ENCODE data around the gene ASB1. TPM values are rescaled to one million over a fixed set of nuclear protein-coding genes. Genes with fewer than 3 reads are reported as not detected.

The ASB1 gene
- total and polyA plus RNA-seq, 2 of the 13 experiments (the other 11 are each of a cell fraction or from before 2014, with no cell fraction given): 48.6 to 49.2 TPM

DNA sequence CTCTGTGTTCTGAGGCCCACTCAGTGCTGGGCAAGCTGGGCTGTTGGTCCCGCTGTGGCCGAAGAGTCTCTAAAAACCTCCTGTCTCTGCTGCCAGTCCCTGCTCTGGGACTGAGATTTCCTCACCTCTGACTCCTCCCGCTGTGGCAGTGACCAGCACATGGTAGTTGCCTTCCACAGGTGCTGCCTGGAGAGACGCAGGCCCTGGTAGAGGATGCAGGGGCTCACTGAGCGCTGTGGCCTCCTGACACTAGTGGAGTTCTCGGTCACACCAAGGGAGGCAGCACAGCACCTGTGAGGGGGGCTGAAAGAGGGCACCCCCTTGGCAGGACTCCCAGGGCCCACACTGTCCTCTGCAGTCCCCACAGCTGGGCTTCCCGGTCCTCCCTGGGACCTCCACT, 3.8 kb upstream of the ASB1 start:
- peaks cover 12% of the 10 kb centered on the region for H3K4me1 ChIP-seq (ENCODE audit: insufficient read depth, low read length)
- intact Hi-C loops (cut with micrococcal nuclease; ENCODE audit: unreplicated experiment) (no loop called here), in situ Hi-C loops (cut with HindIII; ENCODE audit: extremely low pct_ligation_motif_present, low pct_unique_long_range_greater_than_20kb) (no loop called here)
- H3K9me3 ChIP-seq (ENCODE audit: low read length): no peaks in the 10 kb centered on the region
- no peak for ATAC-seq
- ChIA-PET POLR2A (no interaction called here), CTCF (ENCODE audit: low intra/inter-chr PET ratio, low total read pairs) (no interaction called here)
- no peaks in the 10 kb centered on the region; a peak in 1 of 5 replicates for H3K27me3 ChIP-seq (ENCODE audit: control insufficient read depth in 1 of 2, insufficient read depth in 2 of 2, low read length in 2 of 2)
- H3K79me2 ChIP-seq (ENCODE audit: insufficient read depth, low read length): peaks cover 11% of the 10 kb centered on the region
- no TSS peak for BruUV-seq (replicated peaks)
- peaks cover 7% of the 10 kb centered on the region for H4K20me1 ChIP-seq (ENCODE audit: insufficient read depth, low read length)
- H3K36me3 ChIP-seq (replicated peaks in 1 of 2; ENCODE audit: control insufficient read depth in 1 of 2, insufficient read depth in 2 of 2, low read length in 2 of 2): no peaks in the 10 kb centered on the region
- no peak overlapping the region for H3K9ac ChIP-seq (ENCODE audit: insufficient read depth, low read depth, low read length)
- no peak overlapping the region for H3K27ac ChIP-seq (ENCODE audit: extremely low read length, insufficient read depth, low read length)
- no peak overlapping the region for H2AFZ ChIP-seq (ENCODE audit: low read length)
- 89% methylated on average over 4 of the region's 7 CpGs for WGBS (ENCODE audit: low lambda C conversion rate)
- no peak overlapping the region for H3K4me3 ChIP-seq (replicated peaks in 1 of 3; ENCODE audit: insufficient read depth in 1 of 3, low read depth in 2 of 3, low read length in 3 of 3)
- no peak overlapping the region for H3K4me2 ChIP-seq (ENCODE audit: low read depth, low read length)
- no peak for FAIRE-seq
- DNase-seq (ENCODE audit: low spot score): no peak
- TF ChIP-seq ZNF350 (CRISPR knock-in tag; IDR thresholded peaks at IDR 0.05; ENCODE audit: borderline replicate concordance, low read depth) (no peak), ZNF138 (CRISPR knock-in tag; IDR thresholded peaks at IDR 0.05; ENCODE audit: low read depth) (no peak), SP2 (CRISPR knock-in tag; IDR thresholded peaks at IDR 0.05) (no peak), SRF (IDR thresholded peaks at IDR 0.05; ENCODE audit: low read depth, low read length) (no peak), ZNF513 (CRISPR knock-in tag; conservative IDR thresholded peaks at IDR 0.05) (no peak), PAWR (CRISPR knock-in tag; IDR thresholded peaks at IDR 0.05; ENCODE audit: borderline replicate concordance) (no peak), ZNF878 (CRISPR knock-in tag; IDR thresholded peaks at IDR 0.05) (no peak), ZFP82 (CRISPR knock-in tag; IDR thresholded peaks at IDR 0.05; ENCODE audit: borderline replicate concordance) (no peak), KLF13 (CRISPR knock-in tag; IDR thresholded peaks at IDR 0.05) (no peak), ZSCAN9 (CRISPR knock-in tag; IDR thresholded peaks at IDR 0.05; ENCODE audit: borderline replicate concordance) (no peak), NR3C1 (CRISPR knock-in tag; IDR thresholded peaks at IDR 0.05) (no peak), GABPB1 (CRISPR knock-in tag; IDR thresholded peaks at IDR 0.05) (no peak)
- TF ChIP-seq, protein P1, sequence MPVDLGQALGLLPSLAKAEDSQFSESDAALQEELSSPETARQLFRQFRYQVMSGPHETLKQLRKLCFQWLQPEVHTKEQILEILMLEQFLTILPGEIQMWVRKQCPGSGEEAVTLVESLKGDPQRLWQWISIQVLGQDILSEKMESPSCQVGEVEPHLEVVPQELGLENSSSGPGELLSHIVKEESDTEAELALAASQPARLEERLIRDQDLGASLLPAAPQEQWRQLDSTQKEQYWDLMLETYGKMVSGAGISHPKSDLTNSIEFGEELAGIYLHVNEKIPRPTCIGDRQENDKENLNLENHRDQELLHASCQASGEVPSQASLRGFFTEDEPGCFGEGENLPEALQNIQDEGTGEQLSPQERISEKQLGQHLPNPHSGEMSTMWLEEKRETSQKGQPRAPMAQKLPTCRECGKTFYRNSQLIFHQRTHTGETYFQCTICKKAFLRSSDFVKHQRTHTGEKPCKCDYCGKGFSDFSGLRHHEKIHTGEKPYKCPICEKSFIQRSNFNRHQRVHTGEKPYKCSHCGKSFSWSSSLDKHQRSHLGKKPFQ (CRISPR knock-in tag; IDR thresholded peaks at IDR 0.05; ENCODE audit: insufficient replicate concordance): no peak
- TF ChIP-seq, protein P2, sequence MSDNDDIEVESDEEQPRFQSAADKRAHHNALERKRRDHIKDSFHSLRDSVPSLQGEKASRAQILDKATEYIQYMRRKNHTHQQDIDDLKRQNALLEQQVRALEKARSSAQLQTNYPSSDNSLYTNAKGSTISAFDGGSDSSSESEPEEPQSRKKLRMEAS (IDR thresholded peaks at IDR 0.05): no peak

Data from HepG2 (cell line).